SJCRH30 (cell line): ENCODE measurements around the gene C3orf20. TPM values are rescaled to one million over a fixed set of nuclear protein-coding genes. Genes with fewer than 3 reads are reported as not detected.

ENCODE experiments used
- DNase-seq, 2 experiments: peaks; one replicate each; pipeline ENCODE4 v3.0.0-alpha.2; 2015 to 2020
- H3K27ac ChIP-seq: fragments of 250-450 bp; sonication (Bioruptor Pico); 2 replicates; pipeline ENCODE4 v1.5.1; 2020; ENCODE audit warnings: mild to moderate bottlenecking, moderate library complexity
- H3K27me3 ChIP-seq: fragments of 250-450 bp; sonication (Bioruptor Pico); 2 replicates; pipeline ENCODE4 v1.5.1; 2020; ENCODE audit warnings: mild to moderate bottlenecking, moderate library complexity
- H3K36me3 ChIP-seq: fragments of 250-450 bp; sonication (Bioruptor Pico); 2 replicates; pipeline ENCODE4 v1.5.1; 2020; ENCODE audit warnings: mild to moderate bottlenecking, moderate library complexity
- H3K4me1 ChIP-seq: fragments of 250-450 bp; sonication (Bioruptor Pico); 2 replicates; pipeline ENCODE4 v1.5.1; 2020; ENCODE audit warnings: mild to moderate bottlenecking, moderate library complexity
- H3K4me3 ChIP-seq: fragments of 250-450 bp; sonication (Bioruptor Pico); 2 replicates; pipeline ENCODE4 v1.5.1; 2020; ENCODE audit warnings: mild to moderate bottlenecking, moderate library complexity
- H3K9me3 ChIP-seq: fragments of 250-450 bp; sonication (Bioruptor Pico); replicated peaks from 2 replicates; pipeline ENCODE4 v1.5.1; 2020; ENCODE audit warnings: mild to moderate bottlenecking, moderate library complexity
- total RNA-seq: library from RNA; depleted of rRNA; stranded (reverse); fragments of >200 nt; shearing (Covaris generic); gene quantifications from 2 replicates; pipeline ENCODE4 v1.2.3, GENCODE V29; 2014

The C3orf20 gene
- total RNA-seq, 1 experiment from 2014 or later = not detected

DNA sequence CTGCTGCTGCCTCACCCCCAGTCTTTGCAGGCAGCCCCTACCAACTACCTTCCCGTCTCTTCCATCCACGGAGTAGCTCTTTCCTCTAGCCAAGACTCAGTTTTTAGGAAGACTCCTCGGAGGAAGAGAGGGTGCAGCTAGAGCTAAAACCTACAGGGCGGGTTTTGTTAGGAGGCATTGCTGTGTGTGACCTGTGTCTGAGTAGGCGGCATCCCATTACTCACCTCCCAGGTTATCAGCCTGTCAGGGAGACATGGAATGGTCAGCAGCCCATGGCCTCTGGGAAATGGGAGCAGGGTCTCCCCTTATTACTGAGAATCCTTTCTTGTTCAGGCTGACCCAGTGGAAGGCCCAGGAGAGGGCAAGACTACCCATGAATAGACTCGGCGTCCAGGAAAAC is 100.1 kb downstream of the C3orf20 start:
- DNase-seq = no peak
- H3K27me3 ChIP-seq = peaks cover 2% of the 10 kb centered on the region; the same call in 1 of the 2 replicates
- no peaks in the 10 kb centered on the region for H3K36me3 ChIP-seq

GRCh38 chr3:14775563-14775962 is 100.6 kb downstream of the C3orf20 start:
- Histone ChIP-seq H3K27me3 (peaks cover 2% of the 10 kb centered on the region; the same call in 1 of the 2 replicates), H3K9me3 (no peaks in the 10 kb centered on the region), H3K36me3 (no peaks in the 10 kb centered on the region), H3K4me3 (no peak overlapping the region), H3K4me1 (no peaks in the 10 kb centered on the region), H3K27ac (no peak overlapping the region)
- DNase-seq = no peak

More for the DNA sequence above, 100.1 kb downstream of the C3orf20 start:
- Histone ChIP-seq H3K27ac (no peak overlapping the region), H3K4me3 (no peak overlapping the region), H3K4me1 (no peaks in the 10 kb centered on the region), H3K9me3 (no peaks in the 10 kb centered on the region)

GRCh38 chr3:14779069-14779685 is 104.2 kb downstream of the C3orf20 start:
- H3K4me1 ChIP-seq = no peaks in the 10 kb centered on the region
- no peak for DNase-seq
- no peaks in the 10 kb centered on the region for H3K36me3 ChIP-seq
- peaks cover 2% of the 10 kb centered on the region; the same call in 1 of the 2 replicates for H3K27me3 ChIP-seq
- H3K27ac ChIP-seq = no peak overlapping the region
- no peak overlapping the region for H3K4me3 ChIP-seq
- H3K9me3 ChIP-seq = no peaks in the 10 kb centered on the region

GRCh38 chr3:14780927-14781507 is 106.1 kb downstream of the C3orf20 start:
- DNase-seq = peak; percentile 22 to 34
- Histone ChIP-seq H3K27ac (no peak overlapping the region), H3K4me3 (no peak overlapping the region), H3K36me3 (no peaks in the 10 kb centered on the region), H3K4me1 (no peaks in the 10 kb centered on the region), H3K27me3 (0 out of 2 replicates have a peak, but pooled peaks cover 2% of the 10 kb centered on the region), H3K9me3 (no peaks in the 10 kb centered on the region)

- H3K4me1 ChIP-seq = no peaks in the 10 kb centered on the region
- no peaks in the 10 kb centered on the region for H3K9me3 ChIP-seq
- H3K36me3 ChIP-seq = no peaks in the 10 kb centered on the region
- DNase-seq = no peak
- H3K27ac ChIP-seq = no peak overlapping the region
- H3K4me3 ChIP-seq = no peak overlapping the region
- no peaks in the 10 kb centered on the region for H3K27me3 ChIP-seq
Observed at GRCh38 chr3:14783480-14784086, 108.6 kb downstream of the C3orf20 start.

GRCh38 chr3:14784087-14784681 is 109.2 kb downstream of the C3orf20 start:
- DNase-seq = peak; percentile 14 to 24
- Histone ChIP-seq H3K4me1 (no peaks in the 10 kb centered on the region), H3K36me3 (no peaks in the 10 kb centered on the region), H3K27ac (no peak overlapping the region), H3K4me3 (no peak overlapping the region), H3K27me3 (no peaks in the 10 kb centered on the region), H3K9me3 (no peaks in the 10 kb centered on the region)

DNA sequence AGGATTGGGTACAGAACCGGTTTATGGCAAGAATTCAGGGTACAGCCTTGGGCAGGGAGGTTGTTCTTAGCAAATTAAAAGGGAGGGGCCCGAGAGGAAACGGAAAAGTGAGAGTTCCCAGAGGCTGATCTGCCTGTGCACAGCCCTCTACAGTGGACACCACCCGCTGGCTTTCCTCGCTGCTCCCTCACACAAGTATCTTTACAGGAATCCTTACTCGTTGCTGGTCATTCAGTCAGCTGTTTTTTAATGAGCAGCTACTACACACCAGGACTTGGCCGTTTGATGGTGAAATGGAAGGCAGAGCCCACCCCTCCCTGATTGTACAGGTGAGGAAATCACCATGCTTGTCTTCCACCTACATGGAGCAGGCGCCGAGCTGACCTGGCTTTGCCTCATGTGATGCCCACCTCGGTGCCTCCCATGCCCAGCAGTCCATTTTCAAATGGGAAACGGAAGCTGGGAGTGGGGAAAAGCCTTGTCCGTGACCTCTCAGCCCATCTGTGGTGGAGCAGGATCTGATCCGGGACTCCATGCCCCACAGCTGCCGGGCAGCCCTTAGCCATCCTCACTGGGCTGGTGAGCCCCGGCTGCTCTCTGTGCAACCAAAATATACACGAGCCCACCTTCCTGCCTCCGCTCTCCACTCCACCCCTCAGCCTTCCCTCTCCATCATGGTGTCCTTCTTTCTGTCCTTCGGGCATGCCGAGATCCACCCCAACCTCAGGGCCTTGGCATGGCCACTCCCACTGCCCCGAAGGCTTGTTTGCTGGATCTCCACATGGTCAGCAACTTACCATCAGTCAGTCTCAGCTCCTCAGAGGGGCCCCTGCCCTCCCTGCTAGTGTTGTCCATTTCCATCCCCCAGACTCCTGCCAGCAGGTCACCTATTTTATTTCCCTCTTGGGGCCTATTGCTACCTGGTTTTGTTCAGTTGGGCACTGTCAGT is 110.5 kb downstream of the C3orf20 start:
- no peak overlapping the region for H3K4me3 ChIP-seq
- DNase-seq = no peak

GRCh38 chr3:14786369-14786768 is 111.4 kb downstream of the C3orf20 start:
- DNase-seq = no peak
- no peak overlapping the region for H3K4me3 ChIP-seq
- H3K27me3 ChIP-seq = peaks cover 5% of the 10 kb centered on the region; the same call in 1 of the 2 replicates
- H3K9me3 ChIP-seq = no peaks in the 10 kb centered on the region
- H3K27ac ChIP-seq = no peak overlapping the region
- no peaks in the 10 kb centered on the region for H3K4me1 ChIP-seq
- H3K36me3 ChIP-seq = no peaks in the 10 kb centered on the region

More for the DNA sequence above, 110.5 kb downstream of the C3orf20 start:
- H3K27me3 ChIP-seq = no peaks in the 10 kb centered on the region; the same call in 1 of the 2 replicates
- no peaks in the 10 kb centered on the region for H3K9me3 ChIP-seq
- no peak overlapping the region for H3K27ac ChIP-seq
- H3K36me3 ChIP-seq = no peaks in the 10 kb centered on the region
- H3K4me1 ChIP-seq = no peaks in the 10 kb centered on the region

DNA sequence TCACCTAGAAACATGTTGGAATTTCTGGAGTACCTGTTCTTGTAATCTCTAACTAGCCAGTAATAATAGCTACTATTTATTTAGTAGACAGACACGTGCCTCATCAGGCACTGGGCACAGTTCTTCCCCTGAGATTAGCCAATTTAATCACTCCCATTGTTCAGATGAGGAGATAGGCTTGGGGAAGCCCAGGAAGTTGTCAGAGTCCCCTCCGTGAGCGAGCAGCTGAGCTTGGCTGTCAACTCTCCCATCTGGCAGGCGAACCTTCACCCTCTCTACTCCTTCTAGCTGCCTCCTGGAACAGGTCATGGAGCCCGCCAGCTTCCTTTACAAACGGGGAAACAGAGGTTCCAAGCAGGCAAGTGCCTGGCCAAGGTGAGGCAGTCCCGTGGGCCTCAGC is 112.7 kb downstream of the C3orf20 start:
- Histone ChIP-seq H3K27me3 (peaks cover 13% of the 10 kb centered on the region; the same call in 1 of the 2 replicates), H3K36me3 (no peaks in the 10 kb centered on the region), H3K4me3 (no peak overlapping the region), H3K27ac (no peak overlapping the region), H3K9me3 (no peaks in the 10 kb centered on the region), H3K4me1 (no peaks in the 10 kb centered on the region)
- DNase-seq = peak in 1 of 2 experiments; percentile 8

DNA sequence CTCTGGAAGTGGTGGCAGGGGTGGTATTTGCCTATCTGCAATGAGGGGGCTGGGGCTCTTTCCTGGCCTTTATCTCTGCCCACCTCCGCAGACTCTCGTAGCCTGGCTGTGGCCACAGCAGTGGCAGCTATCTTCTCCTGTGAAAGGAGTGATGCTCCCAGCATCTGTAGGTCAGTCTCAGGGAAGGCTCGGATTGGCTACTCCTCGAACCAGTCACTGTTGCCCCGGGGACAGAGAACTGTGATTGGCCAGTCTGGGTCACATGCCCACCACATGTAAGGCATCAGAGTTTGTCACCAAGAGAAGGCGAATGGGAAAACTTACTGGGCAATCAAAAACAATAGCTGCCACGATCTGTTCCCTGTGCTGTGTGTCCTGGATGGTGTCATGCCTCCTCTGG is 113.7 kb downstream of the C3orf20 start:
- peaks cover 17% of the 10 kb centered on the region for H3K27me3 ChIP-seq
- H3K36me3 ChIP-seq = no peaks in the 10 kb centered on the region
- H3K9me3 ChIP-seq = no peaks in the 10 kb centered on the region
- H3K4me1 ChIP-seq = no peaks in the 10 kb centered on the region
- H3K4me3 ChIP-seq = no peak overlapping the region
- no peak overlapping the region for H3K27ac ChIP-seq
- no peak for DNase-seq

- no peak overlapping the region for H3K27ac ChIP-seq
- H3K36me3 ChIP-seq = no peaks in the 10 kb centered on the region
- no peaks in the 10 kb centered on the region for H3K4me1 ChIP-seq
- H3K9me3 ChIP-seq = no peaks in the 10 kb centered on the region
- no peak overlapping the region for H3K4me3 ChIP-seq
- peaks cover 17% of the 10 kb centered on the region for H3K27me3 ChIP-seq
- DNase-seq = no peak
Observed at GRCh38 chr3:14789221-14789620, 114.3 kb downstream of the C3orf20 start.

DNA sequence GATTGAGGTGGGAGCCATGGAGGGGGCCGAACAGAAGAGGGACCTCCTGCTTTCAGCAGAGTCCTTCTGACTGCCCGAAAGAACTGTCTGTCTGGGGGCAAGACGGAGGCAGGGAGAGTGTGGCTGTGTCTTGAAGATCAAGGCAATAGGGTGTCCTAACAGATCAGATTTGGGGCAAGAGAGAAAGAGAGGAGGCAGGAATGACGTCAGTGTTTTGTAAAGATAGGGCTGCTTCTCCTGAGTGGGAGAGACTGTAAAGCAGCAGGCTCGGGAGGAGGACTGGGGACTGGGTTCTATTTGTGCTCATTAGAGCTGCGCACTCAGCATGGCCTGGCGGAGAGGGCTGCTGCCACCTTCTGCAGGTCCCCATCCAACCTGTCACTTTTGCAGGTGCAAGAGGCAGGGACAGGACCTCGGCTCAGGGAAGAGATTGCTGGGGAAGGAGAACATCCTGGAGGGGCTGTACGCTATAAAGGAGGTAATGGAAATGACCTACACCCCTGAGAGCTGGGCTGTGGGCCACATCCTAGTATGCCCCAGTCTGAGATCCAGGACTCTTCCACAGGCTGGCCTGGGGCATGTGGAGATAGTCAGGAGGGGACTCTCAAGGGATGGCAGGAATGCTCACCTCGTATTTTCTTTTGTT is 114.8 kb downstream of the C3orf20 start:
- no peak for DNase-seq
- peaks cover 17% of the 10 kb centered on the region for H3K27me3 ChIP-seq
- H3K27ac ChIP-seq = no peak overlapping the region

DNA sequence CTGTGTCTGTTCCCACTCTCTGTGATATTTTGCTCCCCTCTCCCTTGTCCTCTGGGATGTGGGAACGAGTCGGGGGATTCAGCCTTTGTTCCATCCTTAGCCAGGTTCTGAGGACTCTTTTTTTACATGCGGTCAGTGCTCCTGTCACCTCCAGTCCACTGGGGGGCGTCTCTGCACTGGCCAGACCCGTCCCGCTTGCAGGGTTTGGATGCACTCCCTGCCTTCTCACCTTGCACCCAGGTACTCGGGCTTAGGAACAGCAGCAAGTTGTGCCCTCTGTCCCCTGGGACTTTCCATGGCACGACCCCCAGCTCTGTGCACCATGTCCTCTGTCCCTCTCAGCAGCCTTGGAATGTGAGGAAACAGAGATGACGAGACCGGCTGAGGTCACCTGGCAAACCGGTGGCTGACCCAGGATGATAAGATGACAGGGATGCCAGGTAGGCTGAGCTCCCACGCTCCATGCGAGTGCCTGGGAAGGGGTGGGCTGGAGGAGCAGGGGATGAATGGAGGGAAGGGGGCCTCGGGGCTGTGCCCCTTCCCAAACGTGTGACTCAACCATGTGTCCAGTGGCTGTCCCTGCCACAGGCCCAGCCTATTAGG is 116.5 kb downstream of the C3orf20 start:
- Histone ChIP-seq H3K9me3 (no peaks in the 10 kb centered on the region), H3K4me3 (no peak overlapping the region), H3K4me1 (no peaks in the 10 kb centered on the region), H3K36me3 (no peaks in the 10 kb centered on the region), H3K27ac (no peak overlapping the region), H3K27me3 (peaks cover 20% of the 10 kb centered on the region)
- DNase-seq = peak; percentile 39 to 46

More for the DNA sequence above, 114.8 kb downstream of the C3orf20 start:
- no peaks in the 10 kb centered on the region for H3K36me3 ChIP-seq
- no peaks in the 10 kb centered on the region for H3K9me3 ChIP-seq
- H3K4me3 ChIP-seq = no peak overlapping the region
- no peaks in the 10 kb centered on the region for H3K4me1 ChIP-seq
